Activated naive CD4-positive, alpha-beta T cell treated with anti-CD3 and anti-CD28 coated beads for 36 hours (primary cell): Measurements from ENCODE around the gene MRAS. TPM values are rescaled to one million over a fixed set of nuclear protein-coding genes. Genes with fewer than 3 reads are reported as not detected.

Source experiments
- CTCF ChIA-PET: fragments of 350-600 bp; sonication (Branson Sonifier 250); formaldehyde crosslinking; loops from one replicate; lab custom pipeline; 2021; ENCODE audit warnings: antibody characterized with exemption; lab: Charles Lee
- DNase-seq: peaks from one replicate; pipeline ENCODE4 v3.0.0-alpha.2; 2020
- H3K27ac Mint-ChIP-seq: one replicate; pipeline ENCODE4 v1.8.0; 2021; ENCODE audit warnings: mild to moderate bottlenecking, mixed read lengths
- H3K27me3 Mint-ChIP-seq: one replicate; pipeline ENCODE4 v1.8.0; 2021; ENCODE audit warnings: low read depth, mixed read lengths
- H3K36me3 Mint-ChIP-seq: one replicate; pipeline ENCODE4 v1.8.0; 2021; ENCODE audit warnings: low read depth, mixed read lengths
- H3K4me1 Mint-ChIP-seq: one replicate; pipeline ENCODE4 v1.8.0; 2021; ENCODE audit warnings: low read depth, mixed read lengths
- H3K4me3 Mint-ChIP-seq: one replicate; pipeline ENCODE4 v1.8.0; 2021; ENCODE audit warnings: mild to moderate bottlenecking, moderate library complexity, mixed read lengths
- H3K9me3 Mint-ChIP-seq: one replicate; pipeline ENCODE4 v1.8.0; 2021; ENCODE audit warnings: mixed read lengths
- intact Hi-C: fragments of 100-400 bp; cut with micrococcal nuclease; formaldehyde crosslinking; loops from one replicate; pipeline ENCODE4 v1.15.1; 2023
- total RNA-seq, 2 experiments: library from RNA; stranded (reverse); gene quantifications; one replicate each; pipeline ENCODE4 v1.2.3, GENCODE V29; 2021

The MRAS gene
- total RNA-seq, 2 experiments from 2014 or later: 0.52 to 0.62 TPM

GRCh38 chr3:138434875-138435772 lies 86.7 kb downstream of the MRAS start:
- CTCF ChIA-PET: interaction anchor here (1.1 to 2.2 kb wide), 9 partner anchors 16 to 488 kb away, joined by 3 to 16 read pairs (median 7); partner anchors contain the start of gene CEP70
- intact Hi-C loops: loop anchor here (1.0 to 5.0 kb wide), 6 partner anchors 108 to 368 kb away; partner anchors contain the start of genes ARMC8, CEP70, DBR1 and DZIP1L
- Mint-ChIP-seq H3K4me3 (peak overlapping the region; percentile 75), H3K36me3 (no peaks in the 10 kb centered on the region), H3K9me3 (no peaks in the 10 kb centered on the region), H3K27ac (no peak overlapping the region), H3K27me3 (peaks cover 55% of the 10 kb centered on the region), H3K4me1 (peaks cover 11% of the 10 kb centered on the region)
- DNase-seq: no peak

- intact Hi-C loops: loop anchor here (2.0 kb wide), 2 partner anchors 249 to 261 kb away; partner anchors contain the start of genes ARMC8 and DBR1
These were observed 87.5 kb downstream of the MRAS start for GRCh38 chr3:138435840-138436239.

GRCh38 chr3:138437281-138437680 lies 88.9 kb downstream of the MRAS start:
- no peak for DNase-seq
- Mint-ChIP-seq H3K27me3 (peaks cover 47% of the 10 kb centered on the region), H3K27ac (no peak overlapping the region), H3K9me3 (no peaks in the 10 kb centered on the region), H3K4me3 (no peak overlapping the region), H3K4me1 (peaks cover 11% of the 10 kb centered on the region), H3K36me3 (no peaks in the 10 kb centered on the region)
- CTCF ChIA-PET: interaction anchor here (1.2 kb wide), 1 partner anchor 18 kb away, joined by 4 read pairs; no protein-coding TSS in a partner anchor
- intact Hi-C loops: no loop called here

More at GRCh38 chr3:138435840-138436239, 87.5 kb downstream of the MRAS start:
- H3K27ac Mint-ChIP-seq: no peak overlapping the region
- no peaks in the 10 kb centered on the region for H3K9me3 Mint-ChIP-seq
- peaks cover 11% of the 10 kb centered on the region for H3K4me1 Mint-ChIP-seq
- H3K4me3 Mint-ChIP-seq: peak overlapping the region; percentile 13
- CTCF ChIA-PET: interaction anchor here (2.1 kb wide), 1 partner anchor 17 kb away, joined by 9 read pairs; no protein-coding TSS in a partner anchor
- DNase-seq: no peak
- H3K36me3 Mint-ChIP-seq: no peaks in the 10 kb centered on the region
- H3K27me3 Mint-ChIP-seq: peaks cover 53% of the 10 kb centered on the region

- DNase-seq: no peak
- Mint-ChIP-seq H3K36me3 (no peaks in the 10 kb centered on the region), H3K27me3 (peaks cover 33% of the 10 kb centered on the region), H3K4me3 (no peak overlapping the region), H3K4me1 (peaks cover 4% of the 10 kb centered on the region), H3K27ac (no peak overlapping the region), H3K9me3 (no peaks in the 10 kb centered on the region)
- intact Hi-C loops: no loop called here
- CTCF ChIA-PET: interaction anchor here (1.0 to 1.3 kb wide), 2 partner anchors 21 to 257 kb away, joined by 3 read pairs; no protein-coding TSS in a partner anchor
These were observed 90.5 kb downstream of the MRAS start for GRCh38 chr3:138438896-138439295.

- DNase-seq: no peak
- intact Hi-C loops: no loop called here
- no peaks in the 10 kb centered on the region for H3K4me1 Mint-ChIP-seq
- H3K4me3 Mint-ChIP-seq: no peak overlapping the region
- peaks cover 29% of the 10 kb centered on the region for H3K27me3 Mint-ChIP-seq
- H3K36me3 Mint-ChIP-seq: no peaks in the 10 kb centered on the region
- CTCF ChIA-PET: interaction anchor here (1.3 kb wide), 1 partner anchor 22 kb away, joined by 3 read pairs; no protein-coding TSS in a partner anchor
- H3K9me3 Mint-ChIP-seq: no peaks in the 10 kb centered on the region
- H3K27ac Mint-ChIP-seq: no peak overlapping the region
These were observed 91.3 kb downstream of the MRAS start for GRCh38 chr3:138439646-138440045.

GRCh38 chr3:138440121-138440521 lies 91.7 kb downstream of the MRAS start:
- H3K27ac Mint-ChIP-seq: no peak overlapping the region
- DNase-seq: no peak
- intact Hi-C loops: no loop called here
- no peaks in the 10 kb centered on the region for H3K36me3 Mint-ChIP-seq
- H3K4me3 Mint-ChIP-seq: no peak overlapping the region
- CTCF ChIA-PET: no interaction called here
- no peaks in the 10 kb centered on the region for H3K4me1 Mint-ChIP-seq
- H3K9me3 Mint-ChIP-seq: no peaks in the 10 kb centered on the region
- peaks cover 29% of the 10 kb centered on the region for H3K27me3 Mint-ChIP-seq

GRCh38 chr3:138440596-138440995 lies 92.2 kb downstream of the MRAS start:
- H3K27me3 Mint-ChIP-seq: peaks cover 26% of the 10 kb centered on the region
- CTCF ChIA-PET: no interaction called here

GRCh38 chr3:138441256-138441655 lies 92.9 kb downstream of the MRAS start:
- DNase-seq: no peak
- intact Hi-C loops: no loop called here
- Mint-ChIP-seq H3K4me1 (no peaks in the 10 kb centered on the region), H3K4me3 (no peak overlapping the region), H3K27ac (no peak overlapping the region), H3K9me3 (no peaks in the 10 kb centered on the region), H3K36me3 (no peaks in the 10 kb centered on the region), H3K27me3 (peaks cover 20% of the 10 kb centered on the region)
- CTCF ChIA-PET: interaction anchor here (0.7 kb wide), 1 partner anchor 12 kb away, joined by 4 read pairs; no protein-coding TSS in a partner anchor

More at GRCh38 chr3:138440596-138440995, 92.2 kb downstream of the MRAS start:
- no peak overlapping the region for H3K4me3 Mint-ChIP-seq
- H3K4me1 Mint-ChIP-seq: no peaks in the 10 kb centered on the region
- intact Hi-C loops: no loop called here
- no peaks in the 10 kb centered on the region for H3K9me3 Mint-ChIP-seq
- no peaks in the 10 kb centered on the region for H3K36me3 Mint-ChIP-seq
- DNase-seq: no peak
- H3K27ac Mint-ChIP-seq: no peak overlapping the region

GRCh38 chr3:138441742-138442141 lies 93.4 kb downstream of the MRAS start:
- Mint-ChIP-seq H3K9me3 (no peaks in the 10 kb centered on the region), H3K27me3 (peaks cover 15% of the 10 kb centered on the region), H3K4me3 (no peak overlapping the region), H3K27ac (no peak overlapping the region), H3K4me1 (no peaks in the 10 kb centered on the region), H3K36me3 (no peaks in the 10 kb centered on the region)
- CTCF ChIA-PET: interaction anchor here (0.5 to 0.7 kb wide), 2 partner anchors 12 to 268 kb away, joined by 3 to 4 read pairs; no protein-coding TSS in a partner anchor
- DNase-seq: no peak
- intact Hi-C loops: no loop called here

GRCh38 chr3:138442433-138442832 lies 94.1 kb downstream of the MRAS start:
- CTCF ChIA-PET: no interaction called here
- intact Hi-C loops: no loop called here
- Mint-ChIP-seq H3K4me1 (no peaks in the 10 kb centered on the region), H3K27ac (no peak overlapping the region), H3K9me3 (no peaks in the 10 kb centered on the region), H3K36me3 (no peaks in the 10 kb centered on the region), H3K27me3 (peaks cover 10% of the 10 kb centered on the region), H3K4me3 (no peak overlapping the region)
- no peak for DNase-seq

GRCh38 chr3:138443091-138443490 lies 94.7 kb downstream of the MRAS start:
- DNase-seq: no peak
- CTCF ChIA-PET: no interaction called here
- Mint-ChIP-seq H3K27me3 (peaks cover 5% of the 10 kb centered on the region), H3K27ac (no peak overlapping the region), H3K4me3 (no peak overlapping the region), H3K4me1 (no peaks in the 10 kb centered on the region), H3K9me3 (no peaks in the 10 kb centered on the region), H3K36me3 (no peaks in the 10 kb centered on the region)
- intact Hi-C loops: no loop called here
